22Rv1 (cell line): ENCODE data around the gene TRIM28.

Source experiments
- ZFX ChIP-seq: fragments of 450-650 bp; IDR thresholded peaks from 2 replicates; pipeline ENCODE4 v1.6.1; 2017; ENCODE audit warnings: antibody characterized with exemption, borderline replicate concordance
- TF ChIP-seq, protein P1 (sequence below): fragments of 450-650 bp; IDR thresholded peaks from 2 replicates; pipeline ENCODE4 v1.5.1; 2017; ENCODE audit warnings: mild to moderate bottlenecking

DNA sequence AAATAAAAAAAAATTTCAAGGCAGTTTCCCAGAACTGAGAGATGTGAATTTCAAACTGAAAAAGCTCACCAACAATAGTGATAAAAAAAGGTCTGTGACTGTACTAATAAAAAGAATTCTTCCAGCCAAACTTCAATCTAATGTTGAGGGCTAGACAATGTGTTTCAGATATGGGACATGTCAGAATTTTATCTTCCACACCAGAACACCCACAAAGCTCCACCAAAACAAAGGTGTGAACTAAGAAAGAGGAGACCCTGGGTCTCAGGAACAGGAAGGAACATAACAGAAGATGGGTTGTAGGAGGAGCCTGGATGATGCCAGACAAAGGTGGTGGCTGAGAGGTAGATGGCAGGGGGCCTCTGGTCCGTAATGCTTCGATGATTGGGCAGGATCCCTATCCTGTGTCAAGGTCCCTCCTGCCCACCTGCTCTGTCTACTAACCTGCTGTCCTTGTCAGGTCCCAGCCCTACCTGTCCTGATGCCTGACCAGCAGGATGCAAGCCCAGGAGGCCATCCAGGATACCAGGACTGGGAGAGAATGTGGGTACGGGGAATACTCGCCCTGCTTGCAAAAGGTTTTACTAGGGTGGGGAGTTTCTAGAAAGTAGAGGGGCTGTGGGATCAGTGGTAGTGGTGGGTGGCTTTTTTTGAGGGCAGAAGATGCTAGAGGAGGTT is 24.7 kb downstream of the TRIM28 start:
- TF ChIP-seq, protein P1, sequence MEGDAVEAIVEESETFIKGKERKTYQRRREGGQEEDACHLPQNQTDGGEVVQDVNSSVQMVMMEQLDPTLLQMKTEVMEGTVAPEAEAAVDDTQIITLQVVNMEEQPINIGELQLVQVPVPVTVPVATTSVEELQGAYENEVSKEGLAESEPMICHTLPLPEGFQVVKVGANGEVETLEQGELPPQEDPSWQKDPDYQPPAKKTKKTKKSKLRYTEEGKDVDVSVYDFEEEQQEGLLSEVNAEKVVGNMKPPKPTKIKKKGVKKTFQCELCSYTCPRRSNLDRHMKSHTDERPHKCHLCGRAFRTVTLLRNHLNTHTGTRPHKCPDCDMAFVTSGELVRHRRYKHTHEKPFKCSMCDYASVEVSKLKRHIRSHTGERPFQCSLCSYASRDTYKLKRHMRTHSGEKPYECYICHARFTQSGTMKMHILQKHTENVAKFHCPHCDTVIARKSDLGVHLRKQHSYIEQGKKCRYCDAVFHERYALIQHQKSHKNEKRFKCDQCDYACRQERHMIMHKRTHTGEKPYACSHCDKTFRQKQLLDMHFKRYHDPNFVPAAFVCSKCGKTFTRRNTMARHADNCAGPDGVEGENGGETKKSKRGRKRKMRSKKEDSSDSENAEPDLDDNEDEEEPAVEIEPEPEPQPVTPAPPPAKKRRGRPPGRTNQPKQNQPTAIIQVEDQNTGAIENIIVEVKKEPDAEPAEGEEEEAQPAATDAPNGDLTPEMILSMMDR, result no peak
- no peak for TF ChIP-seq ZFX
